B cell (primary cell): Measurements from ENCODE around the gene ZNF335. TPM values are rescaled to one million over a fixed set of nuclear protein-coding genes. Genes with fewer than 3 reads are reported as not detected.
A peak's percentile ranks its signal among the peaks of the same experiment; 100 is the strongest.

Experiments
- ATAC-seq: fragments of 200-7000 bp; cut with Tn5 transposase; one replicate; pipeline ENCODE4 v1.10.0; 2021; ENCODE audit warnings: low read depth, mild to moderate bottlenecking, moderate number of reproducible peaks, moderate library complexity
- CTCF ChIA-PET: fragments of 350-600 bp; sonication (Branson Sonifier 250); formaldehyde crosslinking; loops from one replicate; lab custom pipeline; 2021; ENCODE audit warnings: antibody characterized with exemption, inconsistent platforms; lab: Charles Lee
- POLR2A ChIA-PET: fragments of 350-600 bp; sonication (Branson Sonifier 250); formaldehyde crosslinking; loops from one replicate; lab custom pipeline; 2021; ENCODE audit warnings: antibody characterized with exemption; lab: Charles Lee
- DNase-seq: peaks from one replicate; pipeline ENCODE4 v3.0.0; 2013
- H2AFZ ChIP-seq: 2 replicates; pipeline ENCODE4 v1.6.1; 2012; ENCODE audit warnings: mild to moderate bottlenecking, low read depth, low read length; ENCODE audit not compliant: insufficient read depth, poor library complexity, severe bottlenecking
- H3K27ac ChIP-seq, 2 donors: 1 replicate in 1 of 2; 2 replicates in 1 of 2; pipeline ENCODE4 v1.5.1; 2012 to 2013; ENCODE audit warnings: low read length in 2 of 2, mild to moderate bottlenecking in 2 of 2, moderate library complexity in 1 of 2
- H3K27me3 ChIP-seq, 4 experiments: fragments of 200-600 bp in 1 of 4; sonication (generic) in 1 of 4; replicated peaks in 1 of 4; 1 replicate in 2 of 4; 2 replicates in 2 of 4; pipeline versions ENCODE4 v1.6.1 to v1.7.0; 2013 to 2016; ENCODE audit warnings: low read length in 3 of 4, mild to moderate bottlenecking in 2 of 4, mixed read lengths in 1 of 4, moderate library complexity in 1 of 4; ENCODE audit not compliant: insufficient read depth in 4 of 4, control insufficient read depth in 3 of 4; ENCODE audit errors: control extremely low read depth in 1 of 4
- H3K36me3 ChIP-seq, 2 experiments: replicated peaks in 1 of 2; 1 replicate in 1 of 2; 2 replicates in 1 of 2; pipeline versions ENCODE4 v1.6.1 to v1.7.1; 2013; ENCODE audit warnings: low read length in 1 of 2; ENCODE audit not compliant: insufficient read depth in 2 of 2, control insufficient read depth in 1 of 2; ENCODE audit errors: control extremely low read depth in 1 of 2, extremely low read depth in 1 of 2
- H3K4me1 ChIP-seq, 2 donors: fragments of 200-600 bp in 1 of 2; sonication (generic) in 1 of 2; 1 replicate in 1 of 2; 2 replicates in 1 of 2; pipeline versions ENCODE4 v1.5.1 to v1.6.1; 2013 to 2017; ENCODE audit warnings: low read length in 2 of 2; ENCODE audit not compliant: control insufficient read depth in 2 of 2, insufficient read depth in 2 of 2
- H3K4me2 ChIP-seq: replicated peaks from 2 replicates; pipeline ENCODE3; 2012; ENCODE audit warnings: mild to moderate bottlenecking, low read depth, low read length; ENCODE audit not compliant: poor library complexity, severe bottlenecking
- H3K4me3 ChIP-seq, 5 experiments: fragments of 200-600 bp in 1 of 5; sonication (generic) in 1 of 5; 1 replicate in 3 of 5; 2 replicates in 2 of 5; pipeline versions ENCODE4 v1.5.1 to v1.7.0; 2011 to 2016; ENCODE audit warnings: low read length in 4 of 5, mild to moderate bottlenecking in 4 of 5, low read depth in 2 of 5, control low read depth in 1 of 5, moderate library complexity in 1 of 5; ENCODE audit not compliant: insufficient read depth in 1 of 5; ENCODE audit errors: control extremely low read depth in 1 of 5, extremely low read depth in 1 of 5
- H3K79me2 ChIP-seq: fragments of 200-600 bp; sonication (generic); one replicate; pipeline ENCODE4 v1.6.0; 2016; ENCODE audit warnings: low read length; ENCODE audit not compliant: control insufficient read depth, insufficient read depth
- H3K9ac ChIP-seq: fragments of 200-600 bp; sonication (generic); 2 replicates; pipeline ENCODE4 v1.6.1; 2017; ENCODE audit warnings: mild to moderate bottlenecking, low read length, moderate library complexity
- H3K9me3 ChIP-seq, 3 donors: one replicate each; pipeline versions ENCODE4 v1.6.1 to v1.7.1; 2013; ENCODE audit warnings: low read length in 2 of 3; ENCODE audit not compliant: control insufficient read depth in 2 of 3, insufficient read depth in 1 of 3; ENCODE audit errors: control extremely low read depth in 1 of 3
- H4K20me1 ChIP-seq: 2 replicates; pipeline ENCODE4 v1.6.0; 2012; ENCODE audit warnings: mild to moderate bottlenecking, low read length; ENCODE audit not compliant: insufficient read depth, control insufficient read depth, poor library complexity, severe bottlenecking
- H3K27ac Mint-ChIP-seq: one replicate; pipeline ENCODE4 v1.8.0; 2021; ENCODE audit warnings: mixed read lengths
- H3K27me3 Mint-ChIP-seq: one replicate; pipeline ENCODE4 v1.8.0; 2021; ENCODE audit warnings: mixed read lengths
- H3K4me1 Mint-ChIP-seq: one replicate; pipeline ENCODE4 v1.8.0; 2021; ENCODE audit warnings: mixed read lengths
- H3K4me3 Mint-ChIP-seq: one replicate; pipeline ENCODE4 v1.8.0; 2021; ENCODE audit warnings: mixed read lengths
- H3K9me3 Mint-ChIP-seq: one replicate; pipeline ENCODE4 v1.8.0; 2022; ENCODE audit warnings: mixed read lengths; ENCODE audit not compliant: insufficient read depth
- EZH2 ChIP-seq: IDR thresholded peaks from 2 replicates; pipeline ENCODE4 v1.6.1; 2012; ENCODE audit warnings: borderline replicate concordance, low read depth, mild to moderate bottlenecking, moderate library complexity, low read length; ENCODE audit not compliant: insufficient read depth, poor library complexity, severe bottlenecking
- WGBS: methylation state at CpG from one replicate; pipeline ENCODE4 v1.1.5; 2013; ENCODE audit warnings: missing lambda C conversion rate; ENCODE audit not compliant: insufficient coverage; 5-methylcytosine and 5-hydroxymethylcytosine counted together
- intact Hi-C: fragments of 100-400 bp; cut with micrococcal nuclease; formaldehyde crosslinking; loops from one replicate; pipeline ENCODE4 v1.10.0; 2022
- polyA plus RNA-seq: library from polyadenylated mRNA; depleted of rRNA; stranded (reverse); fragments of >200 nt; gene quantifications from 2 replicates; pipeline ENCODE4 v1.2.3, GENCODE V29; 2012
- total RNA-seq, 2 donors: library from RNA; stranded (reverse); fragments of 120-200 nt in 1 of 2; gene quantifications; 1 replicate in 1 of 2; 2 replicates in 1 of 2; pipeline versions ENCODE4 v1.2.3 to v1.2.4, GENCODE V29; 2013 to 2022
- TF ChIP-seq, protein P1 (sequence below): fragments of 200-600 bp; IDR thresholded peaks from one replicate; pipeline ENCODE4 v1.8.0; 2022; ENCODE audit warnings: antibody characterized with exemption, mild to moderate bottlenecking

ZNF335 gene
- total and polyA plus RNA-seq, 2 donors (not counting 1 experiment from before 2014, with no cell fraction given): 62.3 to 62.7 TPM

DNA sequence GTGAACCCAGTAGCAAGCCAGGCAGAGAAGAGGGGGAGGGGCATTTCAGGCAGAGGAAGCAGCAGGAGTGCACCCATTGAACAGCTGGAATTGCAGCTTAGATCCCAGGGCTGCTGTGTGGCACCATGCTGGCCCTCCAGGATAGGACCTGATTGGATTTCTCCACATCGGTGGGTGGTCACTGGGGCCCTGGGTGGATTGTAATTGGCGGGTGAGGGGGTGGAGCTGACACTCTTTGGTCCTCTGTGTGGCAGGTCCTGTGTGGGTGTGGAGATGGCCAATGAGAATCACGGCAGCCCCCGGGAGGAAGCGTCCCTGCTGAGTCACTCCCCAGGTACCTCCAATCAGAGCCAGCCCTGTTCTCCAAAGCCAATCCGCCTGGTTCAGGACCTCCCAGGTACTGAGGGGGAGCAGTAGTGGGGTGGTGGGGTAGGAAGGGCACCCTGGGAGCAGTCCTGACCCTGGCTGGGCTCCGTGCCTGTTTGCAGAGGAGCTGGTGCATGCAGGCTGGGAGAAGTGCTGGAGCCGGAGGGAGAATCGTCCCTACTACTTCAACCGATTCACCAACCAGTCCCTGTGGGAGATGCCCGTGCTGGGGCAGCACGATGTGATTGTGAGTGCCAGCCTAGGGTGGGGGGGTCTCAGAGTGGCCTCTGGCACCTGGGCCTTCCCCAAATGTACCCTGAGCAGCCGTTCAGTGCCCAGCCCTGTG lies 33.1 kb downstream of the ZNF335 start:
- Histone ChIP-seq H3K79me2 (peaks cover 47% of the 10 kb centered on the region), H3K9me3 (no peaks in the 10 kb centered on the region), H3K9ac (no peak overlapping the region), H3K4me1 (peaks cover 4 to 10% of the 10 kb centered on the region in 2 donors), H3K4me3 (no peak overlapping the region), H3K36me3 (peaks cover 0 to 64% of the 10 kb centered on the region in 2 experiments), H4K20me1 (peaks cover 29% of the 10 kb centered on the region), H3K27me3 (no peaks in the 10 kb centered on the region), H3K4me2 (no peak overlapping the region), H3K27ac (no peak overlapping the region), H2AFZ (no peak overlapping the region)
- intact Hi-C loops: no loop called here
- POLR2A ChIA-PET: interaction anchor here (0.5 to 1.4 kb wide), 2 partner anchors 10 to 406 kb away, joined by 3 read pairs; no protein-coding TSS in a partner anchor
- no peak overlapping the region for H3K27ac Mint-ChIP-seq
- ATAC-seq (no peak), DNase-seq (no peak)
- no peak overlapping the region for H3K4me3 Mint-ChIP-seq
- no peaks in the 10 kb centered on the region for H3K9me3 Mint-ChIP-seq
- CTCF ChIA-PET: interaction anchor here (0.9 kb wide), 1 partner anchor 11 kb away, joined by 3 read pairs; no protein-coding TSS in a partner anchor
- H3K4me1 Mint-ChIP-seq: peaks cover 19% of the 10 kb centered on the region
- TF ChIP-seq, protein P1, sequence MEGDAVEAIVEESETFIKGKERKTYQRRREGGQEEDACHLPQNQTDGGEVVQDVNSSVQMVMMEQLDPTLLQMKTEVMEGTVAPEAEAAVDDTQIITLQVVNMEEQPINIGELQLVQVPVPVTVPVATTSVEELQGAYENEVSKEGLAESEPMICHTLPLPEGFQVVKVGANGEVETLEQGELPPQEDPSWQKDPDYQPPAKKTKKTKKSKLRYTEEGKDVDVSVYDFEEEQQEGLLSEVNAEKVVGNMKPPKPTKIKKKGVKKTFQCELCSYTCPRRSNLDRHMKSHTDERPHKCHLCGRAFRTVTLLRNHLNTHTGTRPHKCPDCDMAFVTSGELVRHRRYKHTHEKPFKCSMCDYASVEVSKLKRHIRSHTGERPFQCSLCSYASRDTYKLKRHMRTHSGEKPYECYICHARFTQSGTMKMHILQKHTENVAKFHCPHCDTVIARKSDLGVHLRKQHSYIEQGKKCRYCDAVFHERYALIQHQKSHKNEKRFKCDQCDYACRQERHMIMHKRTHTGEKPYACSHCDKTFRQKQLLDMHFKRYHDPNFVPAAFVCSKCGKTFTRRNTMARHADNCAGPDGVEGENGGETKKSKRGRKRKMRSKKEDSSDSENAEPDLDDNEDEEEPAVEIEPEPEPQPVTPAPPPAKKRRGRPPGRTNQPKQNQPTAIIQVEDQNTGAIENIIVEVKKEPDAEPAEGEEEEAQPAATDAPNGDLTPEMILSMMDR: no peak
- no peak for TF ChIP-seq EZH2
- H3K27me3 Mint-ChIP-seq: no peaks in the 10 kb centered on the region
- WGBS: 98% methylated on average over 6 of the region's 13 CpGs

GRCh38 chr20:45937765-45938164 lies 34.2 kb downstream of the ZNF335 start:
- Histone ChIP-seq H3K27ac (no peak overlapping the region), H2AFZ (no peak overlapping the region), H3K36me3 (peaks cover 0 to 53% of the 10 kb centered on the region in 2 experiments), H3K4me1 (peaks cover 12 to 19% of the 10 kb centered on the region in 2 donors), H3K79me2 (peaks cover 47% of the 10 kb centered on the region), H3K9ac (no peak overlapping the region), H3K27me3 (no peaks in the 10 kb centered on the region), H3K4me2 (no peak overlapping the region), H4K20me1 (peaks cover 29% of the 10 kb centered on the region), H3K4me3 (no peak overlapping the region), H3K9me3 (no peaks in the 10 kb centered on the region)
- Mint-ChIP-seq H3K4me3 (no peak overlapping the region), H3K4me1 (peaks cover 28% of the 10 kb centered on the region), H3K9me3 (no peaks in the 10 kb centered on the region), H3K27me3 (no peaks in the 10 kb centered on the region), H3K27ac (peak overlapping the region; percentile 67)
- no peak for TF ChIP-seq EZH2
- TF ChIP-seq, protein P1: no peak
- no peak for ATAC-seq
- no peak for DNase-seq
- ChIA-PET POLR2A (interaction anchor here (1.3 to 1.4 kb wide), 2 partner anchors 11 to 28 kb away, joined by 3 read pairs; no protein-coding TSS in a partner anchor), CTCF (interaction anchor here (2.3 kb wide), 1 partner anchor 139 kb away, joined by 5 read pairs; no protein-coding TSS in a partner anchor)
- WGBS: no CpG with 5 or more reads among the region's 2 CpGs
- intact Hi-C loops: no loop called here
